Measurements from ENCODE around the gene RTP3. TPM values are rescaled to one million over a fixed set of nuclear protein-coding genes. Genes with fewer than 3 reads are reported as not detected.
"Not testable (repeated sequence)": the region's sequence is repeated elsewhere in the genome, so short reads cannot be mapped to it uniquely, and the experiment has no call there.

Gene RTP3
- total RNA-seq, 1 experiment from 2014 or later = not detected

- DNase-seq (ENCODE audit: low read depth) = no peak
Measured at GRCh38 chr3:46546896-46547440, 49.2 kb downstream of the RTP3 start.

DNA sequence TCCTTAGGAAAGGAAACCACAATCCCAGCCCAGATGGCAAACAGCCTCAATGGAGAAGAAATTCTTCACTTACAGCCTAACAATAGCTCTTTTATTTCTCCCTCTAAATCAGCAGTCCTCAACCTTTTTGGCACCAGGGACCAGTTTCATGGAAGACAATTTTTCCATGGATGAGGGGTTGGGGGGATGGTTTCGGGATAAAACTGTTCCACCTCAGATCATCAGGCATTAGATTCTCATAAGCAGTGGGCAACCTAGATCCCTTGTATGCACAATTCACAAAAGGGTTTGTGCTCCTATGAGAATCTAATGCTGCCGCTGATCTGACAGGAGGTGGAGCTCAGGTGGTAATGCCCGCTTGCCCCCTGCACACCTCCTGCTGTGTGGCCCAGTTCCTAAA, 50.8 kb downstream of the RTP3 start:
- not testable (repeated sequence) for DNase-seq (ENCODE audit: low read depth)

DNA sequence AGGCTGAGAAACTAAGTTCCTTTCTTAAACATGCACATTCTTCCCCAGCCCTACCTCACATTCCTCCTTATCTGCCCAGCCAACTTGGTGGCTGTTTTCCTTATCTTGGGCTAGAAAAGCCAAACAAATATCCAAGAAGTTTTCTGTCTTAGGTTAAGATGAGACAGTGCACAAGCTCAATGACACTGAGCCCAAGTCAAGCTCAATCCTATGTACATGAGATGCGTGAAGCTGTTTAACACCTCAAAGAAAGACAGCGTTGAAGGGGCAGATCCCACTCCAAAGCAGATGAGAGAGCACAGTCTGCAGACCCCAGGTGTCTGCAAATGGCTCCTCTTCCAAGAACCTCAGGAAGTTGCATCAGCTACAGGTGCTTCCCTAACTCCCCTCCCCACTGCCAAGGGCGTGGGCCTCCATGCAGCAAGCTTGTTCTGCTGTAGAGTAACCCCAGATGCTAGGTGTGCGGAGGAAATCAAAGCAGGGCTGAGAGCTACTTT, 51.7 kb downstream of the RTP3 start:
- no peak for DNase-seq (ENCODE audit: low read depth)

GRCh38 chr3:46549989-46550388, 52.2 kb downstream of the RTP3 start:
- DNase-seq (ENCODE audit: low read depth) = no peak

Other genes with a start within 250 kb of the RTP3 start
- gene CCR2, start 143.9 kb upstream of the RTP3 start, total RNA-seq (2014; rRNA removed; shearing (Covaris generic)) = not detected in 2 replicates
- gene CCR5, start 127.0 kb upstream of the RTP3 start, total RNA-seq (2014; rRNA removed; shearing (Covaris generic)) = not detected in 2 replicates
- gene CCRL2, start 90.7 kb upstream of the RTP3 start, total RNA-seq (2014; rRNA removed; shearing (Covaris generic)) = 2.8 and 6.1 TPM in 2 replicates
- 0.49 and 0.72 TPM in 2 replicates for gene LTF, start 33.1 kb upstream of the RTP3 start, total RNA-seq (2014; rRNA removed; shearing (Covaris generic))
- 0.12 and 0.59 TPM in 2 replicates for gene LRRC2, start 68.3 kb downstream of the RTP3 start, total RNA-seq (2014; rRNA removed; shearing (Covaris generic))
- gene FAM240A, start 114.5 kb downstream of the RTP3 start, total RNA-seq (2014; rRNA removed; shearing (Covaris generic)) = not detected in 2 replicates
- 0.59 and 1.2 TPM in 2 replicates for gene ALS2CL, start 195.7 kb downstream of the RTP3 start, total RNA-seq (2014; rRNA removed; shearing (Covaris generic))
- 0.10 TPM in 1 of 2 replicates, not detected in the other for gene TMIE, start 203.4 kb downstream of the RTP3 start, total RNA-seq (2014; rRNA removed; shearing (Covaris generic))
- gene PRSS50, start 219.9 kb downstream of the RTP3 start, total RNA-seq (2014; rRNA removed; shearing (Covaris generic)) = not detected in 2 replicates

All from RPMI7951 (cell line).